ENCODE data around the gene RPS6KA5. TPM values are rescaled to one million over a fixed set of nuclear protein-coding genes. Genes with fewer than 3 reads are reported as not detected.

Gene RPS6KA5
- total and polyA plus RNA-seq, 8 donors = 4.2 to 10.8 (median 9.2) TPM

- Histone ChIP-seq H3K27me3 (no peaks in the 10 kb centered on the region), H3K4me1 (peaks cover 0 to 15% of the 10 kb centered on the region in 2 donors), H3K36me3 (no peaks in the 10 kb centered on the region), H3K9me3 (no peaks in the 10 kb centered on the region), H3K27ac (no peak overlapping the region), H3K4me3 (no peak overlapping the region)
- intact Hi-C loops (cut with DNase I) = no loop called here
- DNase-seq = no peak
- no peak for ATAC-seq
- TF ChIP-seq CTCF (IDR thresholded peaks at IDR 0.05) = no peak
These were observed 247.0 kb downstream of the RPS6KA5 start for GRCh38 chr14:90813442-90813841.

GRCh38 chr14:90812109-90812508, 248.3 kb downstream of the RPS6KA5 start:
- intact Hi-C loops (cut with DNase I) = no loop called here
- H3K4me1 ChIP-seq = peaks cover 0 to 15% of the 10 kb centered on the region in 2 donors

GRCh38 chr14:90811641-90812040, 248.8 kb downstream of the RPS6KA5 start:
- Histone ChIP-seq H3K4me3 (no peak overlapping the region), H3K27me3 (no peaks in the 10 kb centered on the region), H3K27ac (no peak overlapping the region), H3K9me3 (no peaks in the 10 kb centered on the region), H3K4me1 (peaks cover 0 to 15% of the 10 kb centered on the region in 2 donors), H3K36me3 (no peaks in the 10 kb centered on the region)
- intact Hi-C loops (cut with DNase I) = no loop called here
- DNase-seq (no peak), ATAC-seq (no peak)
- TF ChIP-seq CTCF (IDR thresholded peaks at IDR 0.05) = no peak

More at GRCh38 chr14:90812109-90812508, 248.3 kb downstream of the RPS6KA5 start:
- Histone ChIP-seq H3K27me3 (no peaks in the 10 kb centered on the region), H3K9me3 (no peaks in the 10 kb centered on the region), H3K27ac (no peak overlapping the region), H3K4me3 (no peak overlapping the region), H3K36me3 (no peaks in the 10 kb centered on the region)
- ATAC-seq = no peak
- no peak for TF ChIP-seq CTCF (IDR thresholded peaks at IDR 0.05)
- DNase-seq = no peak

- Histone ChIP-seq H3K4me1 (peaks cover 0 to 15% of the 10 kb centered on the region in 2 donors), H3K27me3 (no peaks in the 10 kb centered on the region), H3K27ac (no peak overlapping the region), H3K4me3 (no peak overlapping the region), H3K36me3 (no peaks in the 10 kb centered on the region), H3K9me3 (no peaks in the 10 kb centered on the region)
- ATAC-seq (no peak), DNase-seq (no peak)
- intact Hi-C loops (cut with DNase I) = no loop called here
- TF ChIP-seq CTCF (IDR thresholded peaks at IDR 0.05) = no peak
These were observed 249.6 kb downstream of the RPS6KA5 start for GRCh38 chr14:90810806-90811205.

- Histone ChIP-seq H3K4me1 (peaks cover 0 to 7% of the 10 kb centered on the region in 2 donors), H3K36me3 (no peaks in the 10 kb centered on the region), H3K27ac (no peak overlapping the region), H3K9me3 (no peaks in the 10 kb centered on the region), H3K27me3 (no peaks in the 10 kb centered on the region), H3K4me3 (no peak overlapping the region)
- intact Hi-C loops (cut with DNase I) = no loop called here
- no peak for ATAC-seq
- TF ChIP-seq CTCF (IDR thresholded peaks at IDR 0.05) = no peak
- DNase-seq = no peak
These were observed 250.7 kb downstream of the RPS6KA5 start for GRCh38 chr14:90809530-90810312.
